ENCODE measurements around the gene YTHDF2. TPM values are rescaled to one million over a fixed set of nuclear protein-coding genes. Genes with fewer than 3 reads are reported as not detected.
A peak's percentile ranks its signal among the peaks of the same experiment; 100 is the strongest.
"Not testable (repeated sequence)": the region's sequence is repeated elsewhere in the genome, so short reads cannot be mapped to it uniquely, and the experiment has no call there.

YTHDF2 gene
- total RNA-seq, 1 donor from 2014 or later = 65.5 TPM

GRCh38 chr1:28758420-28758819, 21.7 kb downstream of the YTHDF2 start:
- peak; percentile 33 for DNase-seq (ENCODE audit: low spot score)

- no peak for DNase-seq (ENCODE audit: low spot score)
Observed at GRCh38 chr1:28759257-28759656, 22.5 kb downstream of the YTHDF2 start.

- DNase-seq (ENCODE audit: low spot score) = peak; percentile 37
Observed at GRCh38 chr1:28761189-28761588, 24.4 kb downstream of the YTHDF2 start.

GRCh38 chr1:28766532-28767183, 29.9 kb downstream of the YTHDF2 start:
- DNase-seq (ENCODE audit: low spot score) = no peak

GRCh38 chr1:28770601-28771165, 33.9 kb downstream of the YTHDF2 start:
- DNase-seq (ENCODE audit: low spot score) = peak; percentile 28

- peak; percentile 59 for DNase-seq (ENCODE audit: low spot score)
Observed at GRCh38 chr1:28771921-28772320, 35.2 kb downstream of the YTHDF2 start.

- DNase-seq (ENCODE audit: low spot score) = peak; percentile 28
Observed at GRCh38 chr1:28773105-28773504, 36.4 kb downstream of the YTHDF2 start.

GRCh38 chr1:28775121-28775942, 38.6 kb downstream of the YTHDF2 start:
- DNase-seq (ENCODE audit: low spot score) = peak; percentile 93

- DNase-seq (ENCODE audit: low spot score) = peak; percentile 41
Observed at GRCh38 chr1:28776341-28776740, 39.6 kb downstream of the YTHDF2 start.

- DNase-seq (ENCODE audit: low spot score) = peak; percentile 16
Observed at GRCh38 chr1:28778021-28778420, 41.3 kb downstream of the YTHDF2 start.

GRCh38 chr1:28779751-28780408, 43.1 kb downstream of the YTHDF2 start:
- DNase-seq (ENCODE audit: low spot score) = peak; percentile 24

GRCh38 chr1:28781305-28781704, 44.6 kb downstream of the YTHDF2 start:
- DNase-seq (ENCODE audit: low spot score) = no peak

GRCh38 chr1:28782011-28782410, 45.3 kb downstream of the YTHDF2 start:
- no peak for DNase-seq (ENCODE audit: low spot score)

- DNase-seq (ENCODE audit: low spot score) = no peak
Observed at GRCh38 chr1:28783363-28783762, 46.6 kb downstream of the YTHDF2 start.

- no peak for DNase-seq (ENCODE audit: low spot score)
Observed at GRCh38 chr1:28789412-28789811, 52.7 kb downstream of the YTHDF2 start.

GRCh38 chr1:28789816-28790215, 53.1 kb downstream of the YTHDF2 start:
- DNase-seq (ENCODE audit: low spot score) = no peak

- DNase-seq (ENCODE audit: low spot score) = no peak
Observed at GRCh38 chr1:28790377-28791035, 53.8 kb downstream of the YTHDF2 start.

- not testable (repeated sequence) for DNase-seq (ENCODE audit: low spot score)
Observed at GRCh38 chr1:28791929-28792328, 55.2 kb downstream of the YTHDF2 start.

GRCh38 chr1:28792644-28793121, 55.9 kb downstream of the YTHDF2 start:
- no peak for DNase-seq (ENCODE audit: low spot score)

- not testable (repeated sequence) for DNase-seq (ENCODE audit: low spot score)
Observed at GRCh38 chr1:28794582-28794981, 57.8 kb downstream of the YTHDF2 start.
